ENCODE results near the gene KIF4B.

DNA sequence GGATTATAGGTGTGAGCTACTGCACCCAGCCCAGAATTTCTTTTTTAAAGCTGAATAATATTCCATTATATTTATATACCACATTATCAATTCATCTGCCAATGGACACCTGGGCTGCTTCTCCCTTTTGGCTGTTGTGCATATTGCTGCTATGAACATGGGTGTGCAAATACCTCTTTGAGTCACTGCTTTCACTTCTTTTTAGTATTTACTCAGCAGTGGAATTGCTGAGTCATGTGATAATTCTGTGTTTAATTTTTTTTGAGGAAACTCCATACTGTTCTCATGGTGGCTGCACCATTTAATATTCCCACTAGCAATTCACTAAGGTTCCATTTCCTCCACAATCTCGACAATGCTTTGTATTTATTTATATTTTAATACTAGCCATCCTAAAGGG is 36.1 kb upstream of the KIF4B start:
- TF ChIP-seq CTCF (IDR thresholded peaks at IDR 0.05) (no peak), POLR2A (IDR thresholded peaks at IDR 0.05) (no peak)
